HEK293 (cell line): ENCODE measurements around the gene ARHGEF7.

Experiments used
- CTCF ChIP-seq: fragments of 450-650 bp; formaldehyde crosslinking; IDR thresholded peaks from 2 replicates; pipeline ENCODE4 v1.5.1; 2016; ENCODE audit warnings: missing biosample characterization, missing genetic modification characterization
- REST ChIP-seq: fragments of 450-650 bp; formaldehyde crosslinking; IDR thresholded peaks from 2 replicates; pipeline ENCODE4 v1.5.1; 2016; ENCODE audit warnings: missing biosample characterization, missing genetic modification characterization
- ZBTB20 ChIP-seq: fragments of 450-650 bp; formaldehyde crosslinking; IDR thresholded peaks from 2 replicates; pipeline ENCODE4 v1.5.1; 2016; ENCODE audit warnings: missing biosample characterization, missing genetic modification characterization
- ZBTB8A ChIP-seq: fragments of 450-650 bp; formaldehyde crosslinking; IDR thresholded peaks from 2 replicates; pipeline ENCODE4 v1.5.1; 2016; ENCODE audit warnings: missing biosample characterization, missing genetic modification characterization
- ZNF221 ChIP-seq: fragments of 450-650 bp; formaldehyde crosslinking; IDR thresholded peaks from 2 replicates; pipeline ENCODE4 v1.5.1; 2017; ENCODE audit warnings: missing biosample characterization, missing genetic modification characterization, borderline replicate concordance
- ZNF274 ChIP-seq, 2 experiments: fragments of 200-500 bp in 1 of 2; fragments of 450-650 bp in 1 of 2; sonication (Bioruptor generic) in 1 of 2; formaldehyde crosslinking in 1 of 2; IDR thresholded peaks; 2 replicates each; pipeline versions ENCODE4 v1.5.1 to v1.6.1; 2014 to 2016; ENCODE audit warnings: borderline replicate concordance in 1 of 2, inconsistent platforms in 1 of 2, low read length in 1 of 2, missing biosample characterization in 1 of 2, missing genetic modification characterization in 1 of 2
- ZNF449 ChIP-seq: fragments of 450-650 bp; formaldehyde crosslinking; IDR thresholded peaks from 2 replicates; pipeline ENCODE4 v1.5.1; 2017; ENCODE audit warnings: missing biosample characterization, mild to moderate bottlenecking, missing genetic modification characterization, moderate library complexity
- ZNF510 ChIP-seq: fragments of 450-650 bp; formaldehyde crosslinking; IDR thresholded peaks from 2 replicates; pipeline ENCODE4 v1.5.1; 2018; ENCODE audit warnings: mild to moderate bottlenecking, missing genetic modification characterization, missing biosample characterization; ENCODE audit not compliant: insufficient replicate concordance
- ZSCAN23 ChIP-seq: fragments of 450-650 bp; formaldehyde crosslinking; IDR thresholded peaks from 2 replicates; pipeline ENCODE4 v1.5.1; 2016; ENCODE audit warnings: missing biosample characterization, missing genetic modification characterization

GRCh38 chr13:111342721-111343120 is 227.6 kb downstream of the ARHGEF7 start:
- no peak for TF ChIP-seq ZNF274 (IDR thresholded peaks at IDR 0.05; ENCODE audit: low read length)
- TF ChIP-seq ZNF274 (tag by site-specific recombination; IDR thresholded peaks at IDR 0.05; ENCODE audit: borderline replicate concordance) = no peak
- no peak for TF ChIP-seq ZBTB20 (tag by site-specific recombination)
- TF ChIP-seq CTCF = no peak
- no peak for TF ChIP-seq ZNF510 (tag by site-specific recombination)
- no peak for TF ChIP-seq REST (tag by site-specific recombination)
- TF ChIP-seq ZBTB8A (tag by site-specific recombination) = no peak
- TF ChIP-seq ZNF221 (tag by site-specific recombination) = no peak
- no peak for TF ChIP-seq ZNF449 (tag by site-specific recombination)
- no peak for TF ChIP-seq ZSCAN23
